IMR-90 (cell line): ENCODE results near the gene ALG6.
"Not testable (repeated sequence)": the region's sequence is repeated elsewhere in the genome, so short reads cannot be mapped to it uniquely, and the experiment has no call there.

Experiments
- BHLHE40 ChIP-seq: fragments of 150-350 bp; IDR thresholded peaks from 2 replicates; pipeline ENCODE4 v1.6.1; 2016; ENCODE audit warnings: mild to moderate bottlenecking, low read depth, low read length
- CTCF ChIP-seq: conservative IDR thresholded peaks from 2 replicates; pipeline ENCODE4 v1.5.1; 2012; ENCODE audit warnings: mild to moderate bottlenecking, low read depth, low read length, improper control_type of control experiment
- MAZ ChIP-seq: IDR thresholded peaks from 2 replicates; pipeline ENCODE4 v1.6.1; 2012; ENCODE audit warnings: low read depth, mild to moderate bottlenecking, low read length, improper control_type of control experiment, moderate library complexity, borderline replicate concordance
- MXI1 ChIP-seq: IDR thresholded peaks from 2 replicates; pipeline ENCODE4 v1.6.1; 2012; ENCODE audit warnings: low read depth, mild to moderate bottlenecking, low read length, moderate library complexity, borderline replicate concordance
- POLR2A ChIP-seq: IDR thresholded peaks from 2 replicates; pipeline ENCODE4 v1.6.1; 2012; ENCODE audit warnings: mild to moderate bottlenecking, low read depth, low read length
- RAD21 ChIP-seq: IDR thresholded peaks from 2 replicates; pipeline ENCODE4 v1.6.1; 2012; ENCODE audit warnings: low read length, improper control_type of control experiment
- RCOR1 ChIP-seq: IDR thresholded peaks from 2 replicates; pipeline ENCODE4 v1.6.1; 2012; ENCODE audit warnings: mild to moderate bottlenecking, low read length, improper control_type of control experiment; ENCODE audit not compliant: insufficient replicate concordance
- USF2 ChIP-seq: fragments of 150-350 bp; IDR thresholded peaks from 2 replicates; pipeline ENCODE4 v1.6.1; 2017; ENCODE audit warnings: mild to moderate bottlenecking, antibody characterized with exemption, low read length, low read depth

GRCh38 chr1:63420746-63421145 lies 53.3 kb downstream of the ALG6 start:
- not testable (repeated sequence) for TF ChIP-seq CTCF, USF2, POLR2A, MXI1, BHLHE40, RCOR1, MAZ, RAD21
